SU-DHL-6 (cell line): ENCODE results near the gene PLAU.

ENCODE experiments used
- CTCF ChIP-seq: fragments of 200-600 bp; sonication (generic); IDR thresholded peaks from one replicate; pipeline ENCODE4 v1.5.1; 2017; ENCODE audit warnings: antibody characterized with exemption, mild to moderate bottlenecking, low read length, moderate library complexity; ENCODE audit not compliant: insufficient read depth, poor library complexity, severe bottlenecking
- EZH2phosphoT487 ChIP-seq: fragments of 200-600 bp; sonication (generic), shearing (Covaris generic); conservative IDR thresholded peaks from 2 replicates; pipeline ENCODE4 v1.6.1; 2018; ENCODE audit warnings: mild to moderate bottlenecking, antibody characterized with exemption, low read length, moderate library complexity, mixed read lengths

DNA sequence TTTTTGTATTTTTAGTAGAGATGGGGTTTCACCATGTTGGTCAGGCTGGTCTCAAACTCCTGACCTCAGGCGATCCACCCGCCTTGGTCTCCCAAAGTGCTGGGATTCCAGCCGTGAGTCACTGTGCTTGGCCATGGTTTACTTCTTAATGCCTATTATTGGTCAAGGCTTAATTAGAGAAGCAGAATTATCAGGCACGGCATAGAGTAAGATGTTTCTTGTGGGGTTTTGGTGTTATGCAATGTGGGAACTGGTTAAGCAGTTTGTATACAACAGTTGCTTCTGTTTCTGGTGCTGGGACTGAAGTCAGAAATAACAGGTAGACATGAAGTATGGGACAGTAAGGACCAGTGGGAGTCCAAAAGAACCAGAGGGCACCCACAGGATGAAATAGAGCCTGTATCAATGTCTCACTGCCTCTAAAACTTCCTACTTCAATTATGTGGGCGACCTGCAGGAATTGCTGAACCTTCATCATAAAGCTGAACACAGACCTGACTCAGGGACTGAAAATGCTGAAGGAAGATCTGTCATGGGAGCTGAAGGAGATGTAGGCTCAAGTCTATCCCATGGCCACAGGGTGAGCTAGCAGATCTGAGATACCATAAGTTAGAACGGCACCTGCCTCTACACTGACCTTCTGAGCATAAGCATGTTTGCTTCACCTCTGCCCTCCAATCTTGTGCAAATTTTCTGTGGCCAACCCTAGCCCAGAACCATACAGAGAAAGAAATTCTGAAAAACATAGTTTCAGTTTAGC, 48.7 kb downstream of the PLAU start:
- no peak for TF ChIP-seq EZH2phosphoT487
- no peak for TF ChIP-seq CTCF
